A549 (cell line): Measurements from ENCODE around the gene SMIM7. TPM values are rescaled to one million over a fixed set of nuclear protein-coding genes. Genes with fewer than 3 reads are reported as not detected.

Experiments used
- ATAC-seq, 2 experiments: fragments of 200-7000 bp in 1 of 2; fragments of >200 bp in 1 of 2; cut with Nextera tagmentation in 1 of 2; cut with Tn5 transposase in 1 of 2; 3 replicates each; pipeline versions ENCODE4 v1.8.0 to v1.9.1; 2018 to 2020; ENCODE audit warnings: mild to moderate bottlenecking in 1 of 2, moderate library complexity in 1 of 2
- CTCF ChIA-PET: fragments of 300-600 bp; sonication (Branson Sonifier 250); formaldehyde crosslinking; extraction: SDS; loops from one replicate; lab custom pipeline; 2021; ENCODE audit warnings: antibody characterized with exemption, inconsistent platforms; lab: Yijun Ruan, JAX
- POLR2A ChIA-PET: fragments of 350-600 bp; formaldehyde crosslinking; extraction: SDS; loops from one replicate; lab custom pipeline; 2021; ENCODE audit warnings: antibody characterized with exemption, inconsistent platforms; lab: Yijun Ruan, JAX
- DNase-seq, 2 experiments: peaks; one replicate each; pipeline versions ENCODE4 v3.0.0 to v3.0.0-alpha.2; 2011 to 2016; ENCODE audit warnings: low read depth in 1 of 2, low spot score in 1 of 2
- FAIRE-seq: peaks from 2 replicates; lab custom pipeline; 2011; peaks lifted over from hg19 to GRCh38; lab: Jason Lieb, UNC
- H3K27ac ChIP-seq, 2 experiments: fragments of >200 bp; sonication (Bioruptor Twin); formaldehyde crosslinking; 3 replicates each; pipeline ENCODE4 v1.5.1; 2016 to 2017
- H3K4me1 ChIP-seq: fragments of >200 bp; sonication (Bioruptor Twin); formaldehyde crosslinking; 3 replicates; pipeline ENCODE4 v1.6.1; 2016
- H3K4me2 ChIP-seq: fragments of >200 bp; sonication (Bioruptor Twin); formaldehyde crosslinking; 3 replicates; pipeline ENCODE4 v1.6.1; 2016
- H3K4me3 ChIP-seq: fragments of >200 bp; sonication (Bioruptor Twin); formaldehyde crosslinking; 3 replicates; pipeline ENCODE4 v1.5.1; 2016
- H3K9me3 ChIP-seq: fragments of >200 bp; sonication (Bioruptor Twin); formaldehyde crosslinking; 3 replicates; pipeline ENCODE4 v1.6.1; 2016
- CEBPB ChIP-seq, 2 experiments: fragments of >200 bp in 1 of 2; sonication (Bioruptor Twin) in 1 of 2; formaldehyde crosslinking in 1 of 2; IDR thresholded peaks; 2 replicates each; pipeline ENCODE4 v1.6.1; 2012 to 2016
- CHD2 ChIP-seq: fragments of 150-350 bp; IDR thresholded peaks from 2 replicates; pipeline ENCODE4 v1.6.1; 2014; ENCODE audit warnings: low read length; ENCODE audit not compliant: partially characterized antibody
- CHD4 ChIP-seq: fragments of 200-600 bp; sonication (generic); IDR thresholded peaks from 2 replicates; pipeline ENCODE4 v1.6.1; 2016; ENCODE audit warnings: antibody characterized with exemption, mild to moderate bottlenecking, borderline replicate concordance
- ESRRA ChIP-seq: fragments of 150-350 bp; IDR thresholded peaks from 2 replicates; pipeline ENCODE4 v1.6.1; 2014; ENCODE audit warnings: mild to moderate bottlenecking, low read length, borderline replicate concordance
- GATA3 ChIP-seq: IDR thresholded peaks from 2 replicates; pipeline ENCODE4 v1.6.1; 2012; ENCODE audit warnings: borderline replicate concordance
- HOXB13 ChIP-seq: fragments of 250-450 bp; sonication (Bioruptor Pico); IDR thresholded peaks from 2 replicates; pipeline ENCODE4 v1.5.0; 2020; ENCODE audit warnings: low read depth, mild to moderate bottlenecking, moderate library complexity
- HOXB5 ChIP-seq: fragments of 250-450 bp; sonication (Bioruptor Pico); IDR thresholded peaks from 2 replicates; pipeline ENCODE4 v1.5.0; 2020; ENCODE audit warnings: mild to moderate bottlenecking, moderate library complexity
- KDM5A ChIP-seq: fragments of 200-600 bp; sonication (generic); IDR thresholded peaks from 2 replicates; pipeline ENCODE4 v1.6.1; 2016; ENCODE audit warnings: antibody characterized with exemption, mild to moderate bottlenecking
- MAZ ChIP-seq: fragments of 150-350 bp; IDR thresholded peaks from 2 replicates; pipeline ENCODE4 v1.6.1; 2014; ENCODE audit warnings: antibody characterized with exemption, low read depth, low read length, borderline replicate concordance
- NPAS2 ChIP-seq: fragments of 250-450 bp; sonication (Bioruptor Pico); IDR thresholded peaks from 2 replicates; pipeline ENCODE4 v1.8.0; 2022; ENCODE audit warnings: mild to moderate bottlenecking, moderate library complexity, borderline replicate concordance
- PHF8 ChIP-seq: fragments of 200-600 bp; sonication (generic); IDR thresholded peaks from 2 replicates; pipeline ENCODE4 v1.6.1; 2016; ENCODE audit warnings: low read depth, mild to moderate bottlenecking, antibody characterized with exemption, moderate library complexity, borderline replicate concordance
- RFX5 ChIP-seq: fragments of 450-650 bp; IDR thresholded peaks from 2 replicates; pipeline ENCODE4 v1.7.1; 2014; ENCODE audit warnings: antibody characterized with exemption, mild to moderate bottlenecking, moderate library complexity
- SREBF2 ChIP-seq: fragments of 450-650 bp; IDR thresholded peaks from 2 replicates; pipeline ENCODE4 v1.6.1; 2014; ENCODE audit warnings: mild to moderate bottlenecking, moderate library complexity
- TP53 ChIP-seq: fragments of 250-450 bp; sonication (Bioruptor Pico); IDR thresholded peaks from 2 replicates; pipeline ENCODE4 v1.5.0; 2021; ENCODE audit warnings: mild to moderate bottlenecking, moderate library complexity
- ZFP36 ChIP-seq: fragments of 450-650 bp; IDR thresholded peaks from 2 replicates; pipeline ENCODE4 v1.6.1; 2014; ENCODE audit warnings: borderline replicate concordance; ENCODE audit not compliant: partially characterized antibody
- WGBS: methylation state at CpG from one replicate; pipeline ENCODE4 v1.1.6; 2017; ENCODE audit errors: missing lambda C conversion rate; 5-methylcytosine and 5-hydroxymethylcytosine counted together
- polyA plus RNA-seq, 4 experiments: library from polyadenylated mRNA; depleted of rRNA in 3 of 4; stranded (reverse); fragments of >200 nt; fragmentation: RNase III in 1 of 4; extraction: RNeasy Plus Mini Kit Qiagen cat#74134 plus additional on column Dnase treatment in 1 of 4; gene quantifications; 2 replicates in 3 of 4; 3 replicates in 1 of 4; pipeline ENCODE4 v1.2.3, GENCODE V29; 2011 to 2017
- TF ChIP-seq, protein P1 (sequence below): fragments of >200 bp; sonication (Bioruptor Twin); formaldehyde crosslinking; IDR thresholded peaks from 3 replicates; pipeline ENCODE4 v1.5.1; 2016
- TF ChIP-seq, protein P2 (sequence below): fragments of 200-600 bp; sonication (generic); IDR thresholded peaks from 2 replicates; pipeline ENCODE4 v1.6.1; 2016; ENCODE audit warnings: antibody characterized with exemption, mild to moderate bottlenecking, moderate library complexity
- TF ChIP-seq, protein P3 (sequence below): IDR thresholded peaks from 2 replicates; pipeline ENCODE4 v1.6.1; 2012

Gene SMIM7
- polyA plus RNA-seq, 2 of the 4 experiments (the other 2 are of a cell fraction) = 74.7 to 98.8 TPM

DNA sequence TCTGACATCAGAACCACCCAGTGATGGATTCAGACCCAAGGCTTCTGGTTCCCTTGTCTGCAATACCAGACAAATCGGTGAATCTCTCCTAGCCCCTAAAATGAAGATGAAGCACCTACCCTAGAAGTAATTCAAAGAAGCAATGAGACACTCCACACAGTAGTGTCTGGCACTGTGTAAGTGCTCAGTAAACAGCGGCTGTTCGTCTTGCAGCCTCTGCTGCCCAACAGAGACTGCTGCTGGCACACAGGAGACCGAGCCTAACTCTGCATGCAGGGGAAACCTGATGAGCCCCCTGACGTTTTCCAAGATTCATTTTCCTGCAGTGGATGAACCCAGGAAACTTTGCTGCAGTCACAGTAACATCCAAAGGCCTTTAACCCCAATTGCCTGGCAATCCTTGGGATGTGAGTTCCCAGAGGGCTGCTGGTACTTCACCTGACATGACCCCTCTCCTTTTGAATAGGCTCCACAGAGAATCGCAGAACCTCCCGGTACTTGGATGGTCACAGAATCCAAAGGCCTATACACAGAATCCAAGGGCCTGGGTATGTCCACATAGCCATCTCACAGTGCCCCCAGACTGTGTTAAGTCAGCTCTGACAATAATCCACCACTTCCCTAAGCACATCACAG lies 38.7 kb downstream of the SMIM7 start:
- no peak for ATAC-seq
- WGBS = 83% methylated on average over 6 of the region's 7 CpGs
- ChIA-PET CTCF (no interaction called here), POLR2A (no interaction called here)
- no peak overlapping the region for H3K4me3 ChIP-seq
- FAIRE-seq = no peak
- no peaks in the 10 kb centered on the region for H3K9me3 ChIP-seq
- no peak overlapping the region for H3K27ac ChIP-seq
- H3K4me1 ChIP-seq = peaks cover 6% of the 10 kb centered on the region; the same call in 2 of the 3 replicates
- no peak overlapping the region for H3K4me2 ChIP-seq
- TF ChIP-seq, protein P1, sequence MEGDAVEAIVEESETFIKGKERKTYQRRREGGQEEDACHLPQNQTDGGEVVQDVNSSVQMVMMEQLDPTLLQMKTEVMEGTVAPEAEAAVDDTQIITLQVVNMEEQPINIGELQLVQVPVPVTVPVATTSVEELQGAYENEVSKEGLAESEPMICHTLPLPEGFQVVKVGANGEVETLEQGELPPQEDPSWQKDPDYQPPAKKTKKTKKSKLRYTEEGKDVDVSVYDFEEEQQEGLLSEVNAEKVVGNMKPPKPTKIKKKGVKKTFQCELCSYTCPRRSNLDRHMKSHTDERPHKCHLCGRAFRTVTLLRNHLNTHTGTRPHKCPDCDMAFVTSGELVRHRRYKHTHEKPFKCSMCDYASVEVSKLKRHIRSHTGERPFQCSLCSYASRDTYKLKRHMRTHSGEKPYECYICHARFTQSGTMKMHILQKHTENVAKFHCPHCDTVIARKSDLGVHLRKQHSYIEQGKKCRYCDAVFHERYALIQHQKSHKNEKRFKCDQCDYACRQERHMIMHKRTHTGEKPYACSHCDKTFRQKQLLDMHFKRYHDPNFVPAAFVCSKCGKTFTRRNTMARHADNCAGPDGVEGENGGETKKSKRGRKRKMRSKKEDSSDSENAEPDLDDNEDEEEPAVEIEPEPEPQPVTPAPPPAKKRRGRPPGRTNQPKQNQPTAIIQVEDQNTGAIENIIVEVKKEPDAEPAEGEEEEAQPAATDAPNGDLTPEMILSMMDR = no peak
- TF ChIP-seq PHF8 (no peak), HOXB5 (no peak), ZFP36 (no peak), CEBPB (IDR thresholded peaks at IDR 0.05) (no peak), ESRRA (no peak), NPAS2 (CRISPR knock-in tag) (no peak), HOXB13 (CRISPR knock-in tag) (no peak), MAZ (no peak), SREBF2 (no peak)
- TF ChIP-seq, protein P2, sequence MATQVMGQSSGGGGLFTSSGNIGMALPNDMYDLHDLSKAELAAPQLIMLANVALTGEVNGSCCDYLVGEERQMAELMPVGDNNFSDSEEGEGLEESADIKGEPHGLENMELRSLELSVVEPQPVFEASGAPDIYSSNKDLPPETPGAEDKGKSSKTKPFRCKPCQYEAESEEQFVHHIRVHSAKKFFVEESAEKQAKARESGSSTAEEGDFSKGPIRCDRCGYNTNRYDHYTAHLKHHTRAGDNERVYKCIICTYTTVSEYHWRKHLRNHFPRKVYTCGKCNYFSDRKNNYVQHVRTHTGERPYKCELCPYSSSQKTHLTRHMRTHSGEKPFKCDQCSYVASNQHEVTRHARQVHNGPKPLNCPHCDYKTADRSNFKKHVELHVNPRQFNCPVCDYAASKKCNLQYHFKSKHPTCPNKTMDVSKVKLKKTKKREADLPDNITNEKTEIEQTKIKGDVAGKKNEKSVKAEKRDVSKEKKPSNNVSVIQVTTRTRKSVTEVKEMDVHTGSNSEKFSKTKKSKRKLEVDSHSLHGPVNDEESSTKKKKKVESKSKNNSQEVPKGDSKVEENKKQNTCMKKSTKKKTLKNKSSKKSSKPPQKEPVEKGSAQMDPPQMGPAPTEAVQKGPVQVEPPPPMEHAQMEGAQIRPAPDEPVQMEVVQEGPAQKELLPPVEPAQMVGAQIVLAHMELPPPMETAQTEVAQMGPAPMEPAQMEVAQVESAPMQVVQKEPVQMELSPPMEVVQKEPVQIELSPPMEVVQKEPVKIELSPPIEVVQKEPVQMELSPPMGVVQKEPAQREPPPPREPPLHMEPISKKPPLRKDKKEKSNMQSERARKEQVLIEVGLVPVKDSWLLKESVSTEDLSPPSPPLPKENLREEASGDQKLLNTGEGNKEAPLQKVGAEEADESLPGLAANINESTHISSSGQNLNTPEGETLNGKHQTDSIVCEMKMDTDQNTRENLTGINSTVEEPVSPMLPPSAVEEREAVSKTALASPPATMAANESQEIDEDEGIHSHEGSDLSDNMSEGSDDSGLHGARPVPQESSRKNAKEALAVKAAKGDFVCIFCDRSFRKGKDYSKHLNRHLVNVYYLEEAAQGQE = no peak
- no peak for DNase-seq

DNA sequence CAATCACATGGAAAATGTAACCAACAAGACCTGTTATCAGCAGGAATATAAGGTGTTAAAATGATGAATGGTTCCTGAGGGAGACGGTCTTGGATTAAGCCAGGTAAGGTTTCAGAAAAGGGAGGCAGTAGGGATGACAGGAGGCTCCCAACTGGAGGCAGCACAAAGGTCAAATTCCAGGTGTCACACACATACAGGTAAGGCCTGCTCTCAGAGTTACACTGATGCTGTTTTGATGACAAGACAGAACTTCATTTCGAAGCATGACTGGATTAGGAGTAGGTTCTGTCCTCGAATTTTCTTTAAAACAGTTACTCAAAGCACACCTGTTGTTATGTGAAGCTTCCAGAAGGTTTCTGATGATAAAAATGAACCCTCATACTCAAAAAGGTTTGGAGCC lies 39.4 kb downstream of the SMIM7 start:
- POLR2A ChIA-PET = no interaction called here
- Histone ChIP-seq H3K4me2 (no peak overlapping the region), H3K4me3 (no peak overlapping the region), H3K4me1 (no peaks in the 10 kb centered on the region), H3K27ac (no peak overlapping the region), H3K9me3 (no peaks in the 10 kb centered on the region)
- WGBS = 80% methylated on average over 3 of the region's 3 CpGs
- ATAC-seq (no peak), DNase-seq (no peak), FAIRE-seq (no peak)
- CTCF ChIA-PET = no interaction called here
- TF ChIP-seq, protein P3, sequence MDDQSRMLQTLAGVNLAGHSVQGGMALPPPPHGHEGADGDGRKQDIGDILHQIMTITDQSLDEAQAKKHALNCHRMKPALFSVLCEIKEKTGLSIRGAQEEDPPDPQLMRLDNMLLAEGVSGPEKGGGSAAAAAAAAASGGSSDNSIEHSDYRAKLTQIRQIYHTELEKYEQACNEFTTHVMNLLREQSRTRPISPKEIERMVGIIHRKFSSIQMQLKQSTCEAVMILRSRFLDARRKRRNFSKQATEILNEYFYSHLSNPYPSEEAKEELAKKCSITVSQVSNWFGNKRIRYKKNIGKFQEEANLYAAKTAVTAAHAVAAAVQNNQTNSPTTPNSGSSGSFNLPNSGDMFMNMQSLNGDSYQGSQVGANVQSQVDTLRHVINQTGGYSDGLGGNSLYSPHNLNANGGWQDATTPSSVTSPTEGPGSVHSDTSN = no peak
- TF ChIP-seq RFX5 = no peak

DNA sequence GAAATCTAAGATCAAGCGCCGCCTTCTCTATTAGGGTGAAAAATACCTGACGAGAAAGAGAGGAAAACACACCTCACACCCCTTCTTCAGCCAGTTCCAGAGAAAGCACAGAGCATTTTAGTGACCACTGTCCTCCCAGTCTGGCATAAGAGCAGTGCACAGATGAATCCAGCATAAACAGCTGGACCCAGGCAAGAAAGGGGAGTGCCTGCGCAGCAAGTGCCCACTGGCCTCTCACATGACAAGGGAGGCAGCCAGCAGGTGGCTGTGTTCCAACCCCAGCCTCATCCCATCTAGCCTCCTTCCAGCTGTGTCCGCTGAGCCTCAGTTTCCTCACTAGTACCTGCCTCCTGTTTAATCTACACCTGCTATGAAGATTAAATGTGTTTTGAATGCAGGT lies 39.9 kb downstream of the SMIM7 start:
- FAIRE-seq (no peak), ATAC-seq (no peak), DNase-seq (no peak)
- Histone ChIP-seq H3K4me1 (no peaks in the 10 kb centered on the region), H3K4me2 (no peak overlapping the region), H3K4me3 (no peak overlapping the region), H3K27ac (no peak overlapping the region), H3K9me3 (no peaks in the 10 kb centered on the region)
- TF ChIP-seq CHD2 (no peak), CHD4 (no peak), TP53 (CRISPR knock-in tag) (no peak), GATA3 (no peak), KDM5A (no peak), NPAS2 (CRISPR knock-in tag) (no peak), HOXB13 (CRISPR knock-in tag) (no peak), SREBF2 (no peak)
- TF ChIP-seq, protein P1 = no peak
- 98% methylated on average over 5 of the region's 5 CpGs for WGBS
- POLR2A ChIA-PET = no interaction called here
- CTCF ChIA-PET = no interaction called here
